T-helper 1 cell treated with Interleukin-12 subunit alpha and Interleukin-12 subunit beta and Interleukin-4 antibody, amounts not matched to agents 30 ng/mL and 1 ng/mL, for 36 hours (primary cell): ENCODE measurements around the gene TBCC. TPM values are rescaled to one million over a fixed set of nuclear protein-coding genes. Genes with fewer than 3 reads are reported as not detected.

ENCODE experiments used
- intact Hi-C: fragments of 100-400 bp; cut with micrococcal nuclease; formaldehyde crosslinking; loops from one replicate; pipeline ENCODE4 v1.15.1; 2024
- total RNA-seq: library from RNA; stranded (reverse); gene quantifications from 2 replicates; pipeline ENCODE4 v1.2.3, GENCODE V29; 2022

The TBCC gene
- total RNA-seq = 35.0 TPM in 2 replicates

DNA sequence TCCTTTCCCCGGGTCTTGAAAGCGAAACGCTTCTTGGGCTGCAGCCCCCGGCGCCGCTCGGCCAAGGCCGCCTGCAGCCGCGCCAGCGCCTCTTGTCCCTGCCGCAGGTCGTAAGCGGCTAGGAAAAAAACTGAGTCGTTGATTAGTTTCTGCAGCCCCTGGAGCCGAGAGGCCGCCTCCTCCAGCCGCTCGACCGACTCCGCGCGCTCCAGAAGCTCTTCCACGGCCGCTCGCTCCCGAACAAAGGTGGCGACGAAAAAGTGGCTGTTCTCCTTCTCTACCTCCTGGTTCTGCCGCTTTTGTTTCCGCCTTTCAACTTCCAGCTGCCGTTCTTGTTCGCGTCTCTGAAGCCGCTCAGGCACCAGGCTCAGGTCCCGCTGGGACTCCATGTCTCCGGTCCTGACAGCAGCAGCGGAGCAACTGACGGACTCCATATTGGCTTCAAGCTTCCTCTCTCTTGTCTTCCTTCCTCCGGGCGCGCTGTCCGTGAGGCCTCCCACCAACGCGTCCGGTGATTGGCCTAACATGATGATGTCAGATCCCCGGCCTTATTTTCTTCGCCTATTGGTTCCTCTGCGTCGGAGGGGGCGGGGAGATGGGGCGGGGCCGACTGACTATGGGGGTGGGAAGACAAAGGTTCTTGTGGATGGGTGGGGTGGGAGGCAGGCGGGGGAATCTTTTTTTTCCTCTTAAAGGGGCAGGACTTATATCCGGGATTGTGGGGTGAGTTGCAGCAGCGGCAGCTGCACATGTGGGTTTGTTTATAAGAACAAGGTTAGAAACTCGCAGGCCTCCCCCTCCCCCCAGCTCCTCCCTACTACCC lies at the start of gene TBCC:
TBCC (minus strand) TSS at position 464 of the 823 bp plus-strand sequence; CDS start at position 434, 30 bp downstream.
- intact Hi-C loops = loop anchor here (1.0 to 10.0 kb wide), 18 partner anchors 20 to 1673 kb away; partner anchors contain the start of genes BICRAL, BYSL, CNPY3 and GTPBP2

GRCh38 chr6:42795651-42796050 lies 49.7 kb upstream of the TBCC start:
- intact Hi-C loops = no loop called here

- intact Hi-C loops = no loop called here
Observed at GRCh38 chr6:42791706-42792320, 45.9 kb upstream of the TBCC start.

- intact Hi-C loops = no loop called here
Observed at GRCh38 chr6:42790549-42791181, 44.8 kb upstream of the TBCC start.

- intact Hi-C loops = loop anchor here (10.0 kb wide), 1 partner anchor 786 kb away; the partner anchor contains the start of genes POLH and XPO5
Observed at GRCh38 chr6:42788671-42789070, 42.8 kb upstream of the TBCC start.

- intact Hi-C loops = loop anchor here (10.0 kb wide), 1 partner anchor 788 kb away; the partner anchor contains the start of genes POLH and XPO5
Observed at GRCh38 chr6:42787063-42787472, 41.2 kb upstream of the TBCC start.

- intact Hi-C loops = loop anchor here (10.0 kb wide), 1 partner anchor 788 kb away; the partner anchor contains the start of genes POLH and XPO5
Observed at GRCh38 chr6:42786525-42786985, 40.7 kb upstream of the TBCC start.

DNA sequence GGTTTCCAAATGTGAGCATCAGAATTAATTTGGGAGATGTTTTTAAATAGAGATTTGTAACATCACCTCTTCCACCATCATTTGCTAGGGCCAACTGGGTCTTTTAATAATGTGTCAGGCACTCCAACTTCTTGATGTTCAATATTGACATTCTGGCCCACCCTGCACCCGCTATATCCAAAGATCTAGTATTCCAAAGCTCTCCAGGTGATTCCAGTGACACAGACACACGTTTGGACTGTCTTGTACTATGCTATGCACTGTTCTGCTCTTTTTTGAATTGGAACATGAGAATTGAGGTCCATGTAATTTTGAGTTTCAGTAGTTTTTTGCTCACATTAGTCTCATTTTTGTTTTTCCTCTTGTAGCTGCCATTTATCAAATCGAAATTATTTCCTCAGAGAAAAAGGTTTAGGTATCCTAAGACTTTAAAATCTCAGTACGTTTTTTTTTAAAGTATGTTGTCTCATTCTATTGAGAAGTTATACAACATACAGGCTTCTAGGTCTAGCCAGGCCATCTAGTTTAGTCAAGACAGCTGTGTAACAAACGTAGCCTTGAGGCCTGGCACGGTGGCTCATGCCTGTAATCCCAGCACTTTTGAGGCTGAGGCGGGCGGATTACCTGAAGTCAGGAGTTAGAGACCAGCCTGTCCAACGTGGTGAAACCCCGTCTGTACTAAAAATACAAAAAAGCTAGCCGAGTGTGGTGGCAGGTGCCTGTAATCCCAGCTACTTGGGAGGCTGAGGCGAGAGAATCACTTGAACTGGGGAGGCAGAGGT lies 39.0 kb upstream of the TBCC start:
- intact Hi-C loops = loop anchor here (1.0 to 10.0 kb wide), 6 partner anchors 94 to 790 kb away; partner anchors contain the start of genes CNPY3, PEX6, POLH and RPL7L1

GRCh38 chr6:42783876-42784642 lies 38.2 kb upstream of the TBCC start:
- intact Hi-C loops = loop anchor here (1.0 to 10.0 kb wide), 6 partner anchors 95 to 791 kb away; partner anchors contain the start of genes CNPY3, PEX6, POLH and RPL7L1

- intact Hi-C loops = loop anchor here (5.0 to 10.0 kb wide), 4 partner anchors 194 to 791 kb away; partner anchors contain the start of genes PEX6, POLH and XPO5
Observed at GRCh38 chr6:42783177-42783875, 37.4 kb upstream of the TBCC start.

DNA sequence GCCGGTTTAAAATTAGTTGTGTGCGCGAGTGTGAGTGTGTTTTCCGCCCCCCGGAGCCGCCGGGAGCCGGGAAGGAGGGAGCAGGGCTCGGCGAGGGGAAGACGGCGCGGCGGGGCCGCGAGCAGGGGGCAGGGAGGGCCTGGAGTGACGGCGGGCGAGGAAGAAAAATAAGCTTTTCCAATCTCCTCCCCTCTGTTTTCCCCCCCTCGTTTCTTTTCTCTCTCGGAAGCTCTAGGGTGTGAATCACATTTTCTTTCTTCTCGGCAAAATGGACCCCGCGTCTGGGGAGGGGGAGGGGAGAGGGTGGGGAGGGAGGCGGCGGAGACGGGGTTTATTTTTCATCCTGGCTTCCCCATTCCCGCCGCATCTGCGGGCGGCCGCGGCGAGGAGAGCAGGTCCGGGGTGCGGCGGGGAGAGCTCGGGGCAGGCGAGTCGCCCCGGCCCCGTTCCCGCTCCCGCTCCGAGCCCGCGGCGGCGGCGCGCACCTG lies 36.8 kb upstream of the TBCC start:
- intact Hi-C loops = loop anchor here (1.0 to 10.0 kb wide), 8 partner anchors 11 to 792 kb away; partner anchors contain the start of genes PEX6, POLH, TBCC and XPO5

DNA sequence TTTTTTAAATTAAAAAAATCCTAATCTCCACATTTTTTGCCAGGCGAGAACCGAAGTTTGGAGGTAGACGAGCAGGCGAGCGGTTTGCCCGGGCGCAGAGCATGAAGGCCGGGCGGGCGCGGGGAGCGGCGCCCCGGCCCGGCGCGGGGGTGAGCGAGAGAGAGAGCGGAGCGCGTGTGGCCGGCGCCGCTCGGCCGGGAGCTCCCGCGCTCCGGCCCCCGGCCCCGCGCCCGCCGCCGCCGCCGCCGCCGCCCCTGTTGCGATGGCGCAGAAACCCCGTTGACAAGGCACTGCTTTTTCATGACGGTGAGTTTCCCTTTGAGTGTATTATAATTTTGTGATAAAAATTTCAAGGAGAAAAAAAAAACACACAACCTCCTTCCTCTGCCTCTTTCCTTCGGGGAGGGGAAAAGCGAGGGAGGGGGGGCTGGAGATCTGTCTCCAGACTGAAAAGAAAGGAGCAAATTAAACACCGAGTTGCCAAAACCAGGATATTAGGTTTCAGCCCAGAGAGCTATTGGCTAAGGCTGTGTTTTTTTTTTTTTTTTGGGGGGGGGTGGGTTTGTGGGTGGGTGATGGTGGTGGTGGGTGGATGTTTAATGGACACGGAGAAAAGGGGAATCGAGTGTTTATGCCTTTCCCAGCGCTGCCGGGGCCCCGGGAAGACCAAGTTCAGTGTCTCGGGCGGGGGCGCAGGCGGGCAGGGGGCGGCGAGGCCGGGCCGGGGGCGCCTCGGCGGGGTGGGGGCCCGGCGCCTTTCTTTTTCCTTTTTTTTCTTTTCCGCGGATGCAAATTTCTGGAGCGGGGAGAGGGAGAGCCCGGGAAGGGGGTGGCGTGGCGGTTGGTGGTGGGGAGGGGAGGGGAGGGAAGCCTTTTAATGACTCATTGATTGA lies 36.1 kb upstream of the TBCC start, which contains the start of gene BICRAL:
BICRAL (plus strand) TSS at position 257 of the 893 bp plus-strand sequence. CDS start 39,971 bp downstream, outside the sequence.
- intact Hi-C loops = loop anchor here (1.0 to 10.0 kb wide), 8 partner anchors 11 to 793 kb away; partner anchors contain the start of genes PEX6, POLH, TBCC and XPO5

GRCh38 chr6:42781546-42781795 lies 35.6 kb upstream of the TBCC start:
- intact Hi-C loops = loop anchor here (5.0 to 10.0 kb wide), 4 partner anchors 196 to 793 kb away; partner anchors contain the start of genes PEX6, POLH and XPO5

DNA sequence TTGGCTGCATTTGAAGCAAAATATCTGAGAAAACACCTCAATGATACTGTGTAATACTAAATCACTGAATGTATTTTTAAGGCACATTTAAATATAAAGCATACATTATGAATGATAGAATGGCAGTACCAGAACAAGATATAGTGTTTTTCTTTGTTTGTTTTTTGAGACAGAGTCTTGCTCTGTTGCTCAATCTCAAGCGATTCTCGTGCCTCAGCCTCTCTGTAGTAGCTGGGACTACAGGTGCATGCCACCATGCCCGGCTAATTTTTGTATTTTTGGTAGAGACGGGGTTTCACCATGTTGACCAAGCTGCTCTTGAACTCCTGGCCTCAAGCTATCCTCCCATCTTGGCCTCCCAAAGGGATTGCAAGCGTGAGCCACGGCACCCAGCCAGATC lies 33.6 kb upstream of the TBCC start:
- intact Hi-C loops = loop anchor here (10.0 kb wide), 1 partner anchor 325 kb away; the partner anchor contains the start of gene TRERF1

DNA sequence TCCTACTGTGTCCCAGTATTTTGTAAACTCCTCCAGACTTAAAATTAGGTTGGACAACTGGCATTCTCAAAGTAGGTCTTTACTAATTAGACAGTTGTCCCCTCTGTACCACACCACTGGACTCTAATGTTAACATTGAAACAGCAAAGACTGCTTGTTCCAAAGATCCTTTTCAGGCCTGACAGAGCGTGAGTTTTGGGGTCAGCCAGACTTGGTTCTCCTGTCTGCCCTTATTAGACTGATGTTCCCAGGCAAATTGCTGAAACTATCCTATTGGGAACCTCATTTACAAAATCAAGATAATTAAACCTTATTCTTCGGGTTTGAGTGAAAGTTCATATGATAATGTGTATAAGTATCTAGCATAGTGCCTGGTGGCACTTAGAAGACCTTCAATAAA lies 32.2 kb upstream of the TBCC start:
- intact Hi-C loops = loop anchor here (10.0 kb wide), 1 partner anchor 323 kb away; the partner anchor contains the start of gene TRERF1

DNA sequence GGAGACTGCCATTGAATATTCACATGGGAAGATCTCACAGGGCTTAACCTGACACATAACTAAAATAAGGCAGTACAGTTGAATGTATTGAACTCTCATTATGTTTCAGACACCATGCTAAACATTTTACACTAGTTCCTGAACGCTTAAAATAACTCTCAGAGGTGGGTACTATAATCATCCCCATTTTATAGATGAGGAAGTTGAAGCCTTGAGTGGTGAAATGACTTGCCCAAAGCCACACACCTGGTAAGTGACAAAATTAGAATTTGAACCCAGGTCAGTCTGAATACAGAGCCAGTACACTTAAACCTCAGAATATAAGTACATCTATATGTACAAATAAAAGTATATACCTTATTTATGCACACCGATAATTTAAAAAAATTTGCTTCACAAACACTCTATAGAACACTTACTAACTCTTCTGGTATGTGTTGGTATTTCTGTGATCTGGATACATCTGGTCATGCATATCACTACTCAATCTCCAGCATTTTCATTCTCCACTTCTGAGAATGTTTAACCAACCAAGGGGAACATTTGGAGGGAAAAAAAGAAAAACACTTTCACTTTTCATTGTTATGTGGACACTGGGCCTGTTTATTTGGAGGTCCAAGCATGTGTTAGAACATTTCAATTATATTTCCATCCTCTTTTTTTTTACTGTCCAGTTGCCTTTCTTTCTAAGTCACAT lies 31.4 kb upstream of the TBCC start:
- intact Hi-C loops = loop anchor here (10.0 kb wide), 1 partner anchor 322 kb away; the partner anchor contains the start of gene TRERF1
